HepG2 (cell line): ENCODE results near the gene KLF7. TPM values are rescaled to one million over a fixed set of nuclear protein-coding genes. Genes with fewer than 3 reads are reported as not detected.

ENCODE experiments used
- ATAC-seq: fragments of 200-7000 bp; cut with Tn5 transposase; 3 replicates; pipeline ENCODE4 v1.9.1; 2020; ENCODE audit warnings: mild to moderate bottlenecking, moderate library complexity
- BruUV-seq: library from RNA; stranded (reverse); fragments of 400-500 nt; replicated peaks from 2 replicates; lab custom pipeline; 2021; lab: Mats Ljungman, UMichigan
- CTCF ChIA-PET: fragments of 300-600 bp; formaldehyde crosslinking; extraction: SDS; loops from one replicate; lab custom pipeline; 2021; ENCODE audit warnings: low total read pairs, inconsistent platforms, low intra/inter-chr PET ratio; lab: Yijun Ruan, JAX
- POLR2A ChIA-PET: fragments of 350-600 bp; sonication (Branson Sonifier 250); formaldehyde crosslinking; loops from one replicate; lab custom pipeline; 2020; ENCODE audit warnings: antibody characterized with exemption, inconsistent platforms; lab: Yijun Ruan, JAX
- DNase-seq: peaks from one replicate; pipeline ENCODE4 v3.0.0-alpha.2; 2015; ENCODE audit warnings: low spot score
- FAIRE-seq: peaks from 3 replicates; lab custom pipeline; 2011; peaks lifted over from hg19 to GRCh38; lab: Jason Lieb, UNC
- H2AFZ ChIP-seq: one replicate; pipeline ENCODE4 v1.6.1; 2011; ENCODE audit warnings: low read length, inconsistent platforms
- H3K27ac ChIP-seq: fragments of 300-600 bp; 3 replicates; pipeline ENCODE4 v1.8.0; 2011; ENCODE audit warnings: mixed run types, mild to moderate bottlenecking, mixed read lengths, low read length, inconsistent platforms; ENCODE audit not compliant: insufficient read depth; ENCODE audit errors: extremely low read length
- H3K27me3 ChIP-seq, 2 experiments: fragments of 200-600 bp in 1 of 2; 2 replicates in 1 of 2; 3 replicates in 1 of 2; pipeline versions ENCODE4 v1.6.0 to v1.8.0; 2011; ENCODE audit warnings: low read length in 2 of 2, mild to moderate bottlenecking in 2 of 2, moderate library complexity in 2 of 2, inconsistent platforms in 1 of 2; ENCODE audit not compliant: insufficient read depth in 2 of 2, control insufficient read depth in 1 of 2
- H3K36me3 ChIP-seq, 2 experiments: fragments of 200-600 bp in 1 of 2; replicated peaks in 1 of 2; 2 replicates in 1 of 2; 3 replicates in 1 of 2; pipeline versions ENCODE4 v1.5.1 to v1.8.0; 2011; ENCODE audit warnings: low read length in 2 of 2, inconsistent platforms in 1 of 2; ENCODE audit not compliant: insufficient read depth in 2 of 2, control insufficient read depth in 1 of 2
- H3K4me1 ChIP-seq: 2 replicates; pipeline ENCODE4 v1.5.1; 2012; ENCODE audit warnings: low read length, inconsistent platforms; ENCODE audit not compliant: insufficient read depth
- H3K4me2 ChIP-seq: 2 replicates; pipeline ENCODE4 v1.6.0; 2011; ENCODE audit warnings: low read depth, low read length, inconsistent platforms
- H3K4me3 ChIP-seq, 3 experiments: fragments of 200-600 bp in 1 of 3; sonication (generic), shearing (Covaris generic) in 1 of 3; replicated peaks in 1 of 3; 2 replicates each; pipeline ENCODE4 v1.5.1; 2011 to 2016; ENCODE audit warnings: low read length in 3 of 3, inconsistent platforms in 2 of 3, low read depth in 2 of 3, mild to moderate bottlenecking in 2 of 3, control low read depth in 1 of 3, mixed read lengths in 1 of 3; ENCODE audit not compliant: insufficient read depth in 1 of 3
- H3K79me2 ChIP-seq: one replicate; pipeline ENCODE4 v1.6.1; 2011; ENCODE audit warnings: low read length, inconsistent platforms; ENCODE audit not compliant: insufficient read depth
- H3K9ac ChIP-seq: 2 replicates; pipeline ENCODE4 v1.6.0; 2011; ENCODE audit warnings: mild to moderate bottlenecking, low read depth, low read length, inconsistent platforms; ENCODE audit not compliant: insufficient read depth
- H3K9me3 ChIP-seq: 2 replicates; pipeline ENCODE4 v1.5.1; 2012; ENCODE audit warnings: mild to moderate bottlenecking, low read length
- H4K20me1 ChIP-seq: 2 replicates; pipeline ENCODE4 v1.6.0; 2011; ENCODE audit warnings: inconsistent platforms, mild to moderate bottlenecking, low read length, moderate library complexity; ENCODE audit not compliant: insufficient read depth
- CREB3 ChIP-seq: sonication (generic); formaldehyde crosslinking; IDR thresholded peaks from 2 replicates; pipeline ENCODE4 v1.5.0; 2020; ENCODE audit warnings: missing genetic modification reagents
- CTCF ChIP-seq: sonication (generic); formaldehyde crosslinking; IDR thresholded peaks from 2 replicates; pipeline ENCODE4 v1.5.0; 2020; ENCODE audit warnings: mild to moderate bottlenecking, missing genetic modification reagents, moderate library complexity
- EZH2 ChIP-seq: conservative IDR thresholded peaks from 2 replicates; pipeline ENCODE4 v1.6.1; 2012; ENCODE audit warnings: mild to moderate bottlenecking, low read depth, low read length, moderate library complexity
- FOXA3 ChIP-seq: IDR thresholded peaks from 2 replicates; pipeline ENCODE4 v1.6.1; 2016; ENCODE audit warnings: missing genetic modification reagents, missing compliant biosample characterization
- KLF16 ChIP-seq, 2 experiments: sonication (generic) in 1 of 2; formaldehyde crosslinking in 1 of 2; IDR thresholded peaks; 2 replicates each; pipeline versions ENCODE4 v1.6.1 to v1.8.0; 2016 to 2023; ENCODE audit warnings: missing genetic modification reagents in 2 of 2, missing compliant biosample characterization in 1 of 2
- NFYB ChIP-seq: sonication (generic); formaldehyde crosslinking; IDR thresholded peaks from 2 replicates; pipeline ENCODE4 v1.4.0; 2020; ENCODE audit warnings: missing genetic modification reagents
- NRL ChIP-seq: sonication (generic); formaldehyde crosslinking; IDR thresholded peaks from 2 replicates; pipeline ENCODE4 v1.5.0; 2020; ENCODE audit warnings: missing genetic modification reagents, mild to moderate bottlenecking, moderate library complexity, borderline replicate concordance
- PCBP1 ChIP-seq: fragments of 200-400 bp; formaldehyde crosslinking; IDR thresholded peaks from 2 replicates; pipeline ENCODE4 v1.6.1; 2017; ENCODE audit warnings: mild to moderate bottlenecking, low read depth, low read length, borderline replicate concordance
- RXRA ChIP-seq: sonication (generic); formaldehyde crosslinking; IDR thresholded peaks from 2 replicates; pipeline ENCODE4 v1.5.1; 2020; ENCODE audit warnings: missing genetic modification reagents
- SNAPC5 ChIP-seq: sonication (generic); formaldehyde crosslinking; IDR thresholded peaks from 2 replicates; pipeline ENCODE4 v1.8.1; 2023; ENCODE audit warnings: mild to moderate bottlenecking, missing genetic modification reagents, borderline replicate concordance
- SP5 ChIP-seq: IDR thresholded peaks from 2 replicates; pipeline ENCODE4 v1.6.1; 2016; ENCODE audit warnings: low read depth, borderline replicate concordance
- THAP8 ChIP-seq: sonication (generic); formaldehyde crosslinking; IDR thresholded peaks from 2 replicates; pipeline ENCODE4 v1.5.1; 2020; ENCODE audit warnings: missing genetic modification reagents, mild to moderate bottlenecking, borderline replicate concordance
- ZFP62 ChIP-seq: sonication (generic); formaldehyde crosslinking; IDR thresholded peaks from 2 replicates; pipeline ENCODE4 v1.4.0; 2020; ENCODE audit warnings: missing genetic modification reagents
- ZNF136 ChIP-seq: sonication (generic); formaldehyde crosslinking; IDR thresholded peaks from 2 replicates; pipeline ENCODE4 v1.8.1; 2022; ENCODE audit warnings: low read depth, mild to moderate bottlenecking, moderate library complexity, missing genetic modification reagents
- ZNF160 ChIP-seq: sonication (generic); formaldehyde crosslinking; IDR thresholded peaks from 2 replicates; pipeline ENCODE4 v1.8.0; 2022; ENCODE audit warnings: mild to moderate bottlenecking, inconsistent platforms, missing genetic modification reagents
- ZNF354B ChIP-seq: sonication (generic); formaldehyde crosslinking; IDR thresholded peaks from 2 replicates; pipeline ENCODE4 v1.8.0; 2022; ENCODE audit warnings: mild to moderate bottlenecking, missing genetic modification reagents
- ZNF572 ChIP-seq: sonication (generic); formaldehyde crosslinking; IDR thresholded peaks from 2 replicates; pipeline ENCODE4 v1.5.1; 2020; ENCODE audit warnings: mild to moderate bottlenecking, missing genetic modification reagents
- ZNF782 ChIP-seq: sonication (generic); formaldehyde crosslinking; IDR thresholded peaks from 2 replicates; pipeline ENCODE4 v1.4.0; 2020; ENCODE audit warnings: missing genetic modification reagents, mild to moderate bottlenecking, borderline replicate concordance
- WGBS: methylation state at CpG from one replicate; pipeline ENCODE4 v1.1.6; 2017; ENCODE audit warnings: low lambda C conversion rate; 5-methylcytosine and 5-hydroxymethylcytosine counted together
- in situ Hi-C: cut with HindIII; loops from 2 replicates; pipeline ENCODE4 v1.10.0; 2017; ENCODE audit warnings: low pct_unique_long_range_greater_than_20kb; ENCODE audit not compliant: extremely low pct_ligation_motif_present
- intact Hi-C: fragments of 100-400 bp; cut with micrococcal nuclease; formaldehyde crosslinking; loops from one replicate; pipeline ENCODE4 v1.10.0; 2022; ENCODE audit not compliant: unreplicated experiment
- polyA plus RNA-seq, 8 experiments: library from polyadenylated mRNA; depleted of rRNA in 3 of 8; stranded (reverse) in 7 of 8; unstranded in 1 of 8; fragments of >200 nt; fragmentation: Illumina TruSeq in 4 of 8; extraction: Trizol in 4 of 8; gene quantifications; 2 replicates each; pipeline versions ENCODE4 v1.2.1 to v1.2.3, GENCODE V29; 2011 to 2016; ENCODE audit warnings: low read depth in 4 of 8, missing spikeins in 1 of 8, mixed read lengths in 1 of 8; ENCODE audit not compliant: insufficient read depth in 1 of 8
- total RNA-seq, 5 experiments: library from RNA; depleted of rRNA; stranded (reverse); fragments of >200 nt; fragmentation: Illumina TruSeq; extraction: Trizol; gene quantifications; 2 replicates each; pipeline ENCODE4 v1.2.3, GENCODE V29; 2016; ENCODE audit warnings: low read depth in 1 of 5

Gene KLF7
- total and polyA plus RNA-seq, 2 of the 13 experiments (the other 11 are each of a cell fraction or from before 2014, with no cell fraction given): 2.6 to 5.4 TPM

- TF ChIP-seq ZNF782 (CRISPR knock-in tag): no peak
- TF ChIP-seq ZNF572: no peak
- TF ChIP-seq RXRA (CRISPR knock-in tag): no peak
- no peak for TF ChIP-seq SNAPC5
- no peak for TF ChIP-seq NFYB (CRISPR knock-in tag)
- no peak for TF ChIP-seq THAP8 (CRISPR knock-in tag)
- TF ChIP-seq CTCF (CRISPR knock-in tag): no peak
Observed at GRCh38 chr2:207135801-207136457, 29.8 kb downstream of the KLF7 start (continued).

- in situ Hi-C loops (no loop called here), intact Hi-C loops (no loop called here)
- no peaks in the 10 kb centered on the region for H3K79me2 ChIP-seq
- 89% methylated on average over 1 of the region's 1 CpG for WGBS
- ChIA-PET POLR2A (no interaction called here), CTCF (no interaction called here)
- no peaks in the 10 kb centered on the region for H3K9me3 ChIP-seq
- no peaks in the 10 kb centered on the region for H3K36me3 ChIP-seq
- FAIRE-seq (no peak), DNase-seq (no peak), ATAC-seq (no peak)
- no peak overlapping the region for H3K4me3 ChIP-seq
- no peaks in the 10 kb centered on the region for H3K27me3 ChIP-seq
- no peak overlapping the region for H2AFZ ChIP-seq
- no TSS peak for BruUV-seq
- no peak overlapping the region for H3K27ac ChIP-seq
- H3K4me1 ChIP-seq: peaks cover 21% of the 10 kb centered on the region
- H4K20me1 ChIP-seq: no peaks in the 10 kb centered on the region
- H3K9ac ChIP-seq: no peak overlapping the region
- H3K4me2 ChIP-seq: no peak overlapping the region
- TF ChIP-seq ZNF160 (CRISPR knock-in tag): no peak
- TF ChIP-seq KLF16 (CRISPR knock-in tag; IDR thresholded peaks at IDR 0.05): no peak
- no peak for TF ChIP-seq PCBP1
- no peak for TF ChIP-seq ZNF136 (CRISPR knock-in tag)
- TF ChIP-seq CREB3 (CRISPR knock-in tag): no peak
- TF ChIP-seq NRL (CRISPR knock-in tag): no peak
- TF ChIP-seq EZH2: no peak
- TF ChIP-seq ZNF354B: no peak
- no peak for TF ChIP-seq FOXA3 (CRISPR knock-in tag)
- TF ChIP-seq SP5: no peak
- no peak for TF ChIP-seq ZFP62 (CRISPR knock-in tag)
Observed at GRCh38 chr2:207135340-207135739, 30.4 kb downstream of the KLF7 start.
